DOHH2 (cell line): Measurements from ENCODE around the gene USH2A.

Experiments
- CTCF ChIP-seq: fragments of 200-600 bp; sonication (generic); IDR thresholded peaks from one replicate; pipeline ENCODE4 v1.5.1; 2014; ENCODE audit warnings: antibody characterized with exemption, mild to moderate bottlenecking, low read depth, low read length; ENCODE audit not compliant: poor library complexity, severe bottlenecking
- EZH2phosphoT487 ChIP-seq: fragments of 200-600 bp; sonication (generic); IDR thresholded peaks from 2 replicates; pipeline ENCODE4 v1.6.1; 2017; ENCODE audit warnings: borderline replicate concordance, mild to moderate bottlenecking, antibody characterized with exemption, low read length, moderate library complexity, mixed read lengths

- TF ChIP-seq CTCF (no peak), EZH2phosphoT487 (no peak)
These were observed 815.8 kb downstream of the USH2A start for GRCh38 chr1:215607412-215607811.
